ENCODE measurements around the gene CHAT.

Gene CHAT

GRCh38 chr10:49617121-49618020, 3.5 kb downstream of the CHAT start:
- Histone ChIP-seq H3K4me2 (ENCODE audit: low read depth, low read length, poor library complexity, severe bottlenecking) (no peak overlapping the region), H4K20me1 (ENCODE audit: insufficient read depth, low read length, poor library complexity, severe bottlenecking) (no peaks in the 10 kb centered on the region), H3K36me3 (ENCODE audit: insufficient read depth, low read length) (no peaks in the 10 kb centered on the region), H3K4me3 (ENCODE audit: low read length, poor library complexity, severe bottlenecking) (no peak overlapping the region), H3K4me1 (ENCODE audit: insufficient read depth, low read length, poor library complexity, severe bottlenecking) (no peaks in the 10 kb centered on the region), H3K9me3 (ENCODE audit: insufficient read depth, low read depth, low read length) (no peaks in the 10 kb centered on the region), H3K79me2 (ENCODE audit: insufficient read depth, low read length) (no peaks in the 10 kb centered on the region), H3K27me3 (ENCODE audit: insufficient read depth, low read length, poor library complexity, severe bottlenecking) (peaks cover 4% of the 10 kb centered on the region), H3F3A (ENCODE audit: low read depth) (no peaks in the 10 kb centered on the region), H2AFZ (ENCODE audit: low read length) (no peak overlapping the region), H3K9me2 (replicated peaks; ENCODE audit: low read depth, low read length) (no peaks in the 10 kb centered on the region), H3K9ac (ENCODE audit: low read depth, low read length, poor library complexity, severe bottlenecking) (no peak overlapping the region)
- TF ChIP-seq EZH2phosphoT487 (IDR thresholded peaks at IDR 0.05; ENCODE audit: borderline replicate concordance) (no peak), CTCF (conservative IDR thresholded peaks at IDR 0.05; ENCODE audit: low read length) (no peak)

- Histone ChIP-seq H3K9me3 (ENCODE audit: insufficient read depth, low read depth, low read length) (no peaks in the 10 kb centered on the region), H4K20me1 (ENCODE audit: insufficient read depth, low read length, poor library complexity, severe bottlenecking) (no peaks in the 10 kb centered on the region), H3K4me1 (ENCODE audit: insufficient read depth, low read length, poor library complexity, severe bottlenecking) (no peaks in the 10 kb centered on the region), H3K9ac (ENCODE audit: low read depth, low read length, poor library complexity, severe bottlenecking) (no peak overlapping the region), H3K4me2 (ENCODE audit: low read depth, low read length, poor library complexity, severe bottlenecking) (no peak overlapping the region), H3K4me3 (ENCODE audit: low read length, poor library complexity, severe bottlenecking) (no peak overlapping the region), H3K36me3 (ENCODE audit: insufficient read depth, low read length) (no peaks in the 10 kb centered on the region), H2AFZ (ENCODE audit: low read length) (no peak overlapping the region), H3K27me3 (ENCODE audit: insufficient read depth, low read length, poor library complexity, severe bottlenecking) (peaks cover 4% of the 10 kb centered on the region), H3K9me2 (replicated peaks; ENCODE audit: low read depth, low read length) (no peaks in the 10 kb centered on the region), H3K79me2 (ENCODE audit: insufficient read depth, low read length) (no peaks in the 10 kb centered on the region), H3F3A (ENCODE audit: low read depth) (no peaks in the 10 kb centered on the region)
- TF ChIP-seq EZH2phosphoT487 (IDR thresholded peaks at IDR 0.05; ENCODE audit: borderline replicate concordance) (no peak), CTCF (conservative IDR thresholded peaks at IDR 0.05; ENCODE audit: low read length) (no peak)
Observed at GRCh38 chr10:49618821-49619220, 5.0 kb downstream of the CHAT start.

- H3F3A ChIP-seq (ENCODE audit: low read depth) = no peaks in the 10 kb centered on the region
- no peaks in the 10 kb centered on the region for H3K36me3 ChIP-seq (ENCODE audit: insufficient read depth, low read length)
- no peak overlapping the region for H3K4me3 ChIP-seq (ENCODE audit: low read length, poor library complexity, severe bottlenecking)
- no peak overlapping the region for H2AFZ ChIP-seq (ENCODE audit: low read length)
- TF ChIP-seq CTCF (conservative IDR thresholded peaks at IDR 0.05; ENCODE audit: low read length) (no peak; the same call in 1 of the 2 replicates), EZH2phosphoT487 (IDR thresholded peaks at IDR 0.05; ENCODE audit: borderline replicate concordance) (no peak)
- H3K4me2 ChIP-seq (ENCODE audit: low read depth, low read length, poor library complexity, severe bottlenecking) = no peak overlapping the region
- no peaks in the 10 kb centered on the region for H3K4me1 ChIP-seq (ENCODE audit: insufficient read depth, low read length, poor library complexity, severe bottlenecking)
- peaks cover 2% of the 10 kb centered on the region for H3K27me3 ChIP-seq (ENCODE audit: insufficient read depth, low read length, poor library complexity, severe bottlenecking)
- no peaks in the 10 kb centered on the region for H3K9me2 ChIP-seq (replicated peaks; ENCODE audit: low read depth, low read length)
- no peaks in the 10 kb centered on the region for H4K20me1 ChIP-seq (ENCODE audit: insufficient read depth, low read length, poor library complexity, severe bottlenecking)
- H3K9me3 ChIP-seq (ENCODE audit: insufficient read depth, low read depth, low read length) = no peaks in the 10 kb centered on the region
- no peaks in the 10 kb centered on the region for H3K79me2 ChIP-seq (ENCODE audit: insufficient read depth, low read length)
- no peak overlapping the region for H3K9ac ChIP-seq (ENCODE audit: low read depth, low read length, poor library complexity, severe bottlenecking)
Observed at GRCh38 chr10:49619613-49620012, 5.8 kb downstream of the CHAT start.
